Stimulated activated CD4-positive, alpha-beta T cell treated with anti-CD3 and anti-CD28 coated beads, Interleukin-1b, Interleukin-23, amount 100 ng/mL, for 48 hours (primary cell): Measurements from ENCODE around the gene MYL12B.
"Not testable (repeated sequence)": the region's sequence is repeated elsewhere in the genome, so short reads cannot be mapped to it uniquely, and the experiment has no call there.

Experiments used
- DNase-seq: peaks from one replicate; pipeline ENCODE4 v3.0.0-alpha.2; 2020

MYL12B gene

DNA sequence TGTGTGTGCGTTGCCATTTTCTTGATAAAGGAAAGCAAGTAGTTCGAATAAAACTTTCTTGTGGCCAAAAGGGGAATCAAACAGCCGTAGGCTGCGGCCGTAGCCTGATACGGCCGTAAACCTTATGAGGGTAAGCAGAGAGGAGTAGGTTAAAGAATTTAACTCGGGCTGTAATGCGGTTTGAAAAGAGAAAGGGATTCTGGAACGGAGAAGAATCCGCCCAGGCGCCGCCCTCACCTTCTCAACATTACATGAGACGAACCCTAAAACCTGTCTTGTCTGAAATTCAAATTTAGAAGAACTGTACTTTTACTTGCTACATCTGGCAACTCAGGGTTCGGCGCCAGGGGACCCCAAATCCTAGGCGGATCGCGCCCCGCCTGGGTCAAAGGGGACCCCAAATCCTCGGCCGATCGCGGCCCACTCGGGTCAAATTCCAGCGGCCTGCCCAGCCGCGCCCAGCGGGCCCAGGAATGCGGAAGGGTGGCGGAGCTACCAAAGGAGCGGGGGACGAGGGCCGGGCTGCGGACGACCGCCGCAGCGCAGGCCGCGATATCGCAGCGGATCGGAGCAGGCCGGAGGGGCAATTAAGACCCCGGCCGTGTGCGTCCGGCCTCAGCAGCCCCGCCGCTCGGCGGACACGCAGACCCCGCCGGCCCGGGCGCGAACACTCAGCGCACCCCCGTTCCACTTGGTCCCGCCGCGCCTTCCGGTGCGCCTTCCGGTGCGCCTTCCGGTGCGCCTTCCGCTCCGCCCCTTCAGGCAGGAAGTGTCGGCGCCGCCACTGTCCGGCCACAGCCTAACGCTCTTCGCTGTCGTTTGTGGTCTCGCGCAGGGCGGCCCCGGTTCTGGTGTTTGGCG, at the start of gene MYL12B:
Gene MYL12B (plus strand): TSS at position 761 of the 861 bp plus-strand sequence. CDS start 10,766 bp downstream, outside the sequence.
- peak; percentile 77 for DNase-seq

DNA sequence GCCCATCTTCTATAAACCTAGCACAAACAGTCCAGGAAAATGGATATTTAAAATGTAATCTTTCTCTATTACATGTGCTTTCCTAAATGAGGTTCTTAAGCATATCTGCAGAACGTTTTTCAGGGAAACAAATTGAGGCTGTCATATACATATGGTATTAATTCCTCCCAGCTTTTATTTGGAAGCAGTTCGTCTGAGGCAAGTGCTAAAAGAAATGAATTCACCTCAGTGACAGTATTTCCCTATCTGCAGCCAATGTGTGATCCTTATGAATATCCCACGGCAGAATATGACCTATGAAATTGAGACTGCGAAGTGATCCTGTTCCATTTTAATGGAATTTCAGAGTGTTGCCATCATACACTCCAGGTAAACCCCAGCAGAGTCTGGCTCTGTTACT, 49.3 kb upstream of the MYL12B start:
- DNase-seq = no peak

DNA sequence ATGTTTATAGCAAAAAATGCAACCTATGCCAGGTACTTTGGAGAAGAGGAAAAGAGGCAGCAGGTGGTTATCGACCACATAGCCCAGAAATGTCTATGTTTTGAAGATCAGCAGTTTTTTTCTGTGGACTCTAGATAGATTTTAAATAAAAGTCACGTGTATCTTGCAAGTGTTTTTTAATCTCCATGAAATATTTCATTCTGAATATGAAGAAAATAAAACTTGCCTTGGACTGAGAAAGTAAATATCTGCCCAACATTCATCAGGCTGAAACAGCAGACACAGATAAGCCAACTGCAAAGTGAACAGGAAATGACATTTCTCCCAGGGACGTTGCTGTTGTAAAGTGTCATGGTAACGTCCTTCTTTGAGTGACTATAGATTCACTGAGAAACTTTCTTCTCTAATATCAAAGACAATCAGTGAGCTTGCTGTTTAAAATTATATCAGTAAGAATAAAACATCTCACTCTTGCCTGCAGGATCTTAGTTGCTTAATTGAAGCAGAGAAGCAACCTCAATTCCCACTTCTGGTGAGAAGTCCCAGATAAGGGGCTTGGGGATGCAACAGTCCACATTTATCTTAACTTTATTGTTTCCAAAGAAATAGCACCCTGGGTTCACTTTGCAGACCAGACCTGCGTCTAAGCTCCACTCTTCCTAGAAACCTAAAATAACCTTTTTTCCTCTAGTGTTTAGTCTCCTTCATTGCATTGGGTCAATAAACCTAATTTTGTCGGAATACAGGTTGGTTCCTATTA, 48.5 kb upstream of the MYL12B start:
- DNase-seq = no peak

DNA sequence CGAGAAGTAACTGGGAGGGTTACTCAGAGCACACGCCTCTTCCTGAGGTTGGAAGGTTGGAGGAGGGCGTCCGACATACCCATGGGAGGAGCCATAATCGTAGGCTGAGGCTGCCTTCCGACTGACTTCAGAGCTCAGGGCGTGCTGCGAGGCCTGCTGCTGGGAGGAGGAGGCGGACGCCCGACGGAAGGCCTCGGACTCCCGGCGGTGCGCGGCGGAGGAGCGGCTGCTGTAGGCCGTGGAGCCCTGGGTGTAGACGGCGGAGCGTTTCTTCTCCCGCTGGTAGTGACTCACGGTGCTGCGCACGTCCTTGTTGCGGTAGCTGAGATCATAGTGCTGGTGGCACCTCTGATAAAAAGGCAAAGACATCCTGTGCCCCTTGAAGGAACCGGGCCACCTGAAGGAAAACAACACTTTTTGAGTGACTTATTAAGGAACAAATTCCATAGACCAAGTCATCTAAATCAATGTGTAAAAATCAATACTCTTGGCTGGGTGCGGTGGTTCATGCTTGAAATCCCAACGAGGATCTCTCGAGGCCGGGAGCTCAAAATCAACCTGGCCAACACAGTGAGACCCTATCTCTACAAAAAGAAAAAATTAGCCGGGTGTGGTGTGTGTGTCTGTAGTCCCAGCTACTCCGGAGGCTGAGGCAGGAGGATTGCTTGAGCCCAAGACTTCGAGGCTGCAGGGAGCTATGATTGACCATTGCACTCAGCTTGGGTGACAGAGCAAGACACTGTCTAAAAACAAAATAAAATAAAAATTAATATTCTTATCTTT, 46.9 kb upstream of the MYL12B start:
- no peak for DNase-seq

DNA sequence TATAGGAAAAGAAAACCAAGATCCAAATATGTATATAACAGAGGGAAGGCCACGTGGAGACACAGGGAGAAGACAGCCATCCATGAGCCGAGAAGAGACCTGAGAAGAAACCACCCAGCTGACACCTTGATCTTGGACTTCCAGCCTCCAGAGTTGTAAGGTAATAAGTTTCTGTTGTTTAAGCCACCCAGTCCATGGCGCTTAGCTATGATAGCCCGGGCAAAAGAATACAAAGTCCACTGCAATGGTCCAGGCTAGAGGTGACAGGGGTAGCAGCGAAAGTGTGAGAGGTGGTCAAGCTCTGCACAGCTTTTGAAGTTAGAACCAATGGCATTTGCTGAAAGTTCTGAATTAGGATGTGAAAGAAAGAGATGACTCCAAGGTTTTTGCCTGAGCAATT, 44.9 kb upstream of the MYL12B start:
- DNase-seq = no peak

DNA sequence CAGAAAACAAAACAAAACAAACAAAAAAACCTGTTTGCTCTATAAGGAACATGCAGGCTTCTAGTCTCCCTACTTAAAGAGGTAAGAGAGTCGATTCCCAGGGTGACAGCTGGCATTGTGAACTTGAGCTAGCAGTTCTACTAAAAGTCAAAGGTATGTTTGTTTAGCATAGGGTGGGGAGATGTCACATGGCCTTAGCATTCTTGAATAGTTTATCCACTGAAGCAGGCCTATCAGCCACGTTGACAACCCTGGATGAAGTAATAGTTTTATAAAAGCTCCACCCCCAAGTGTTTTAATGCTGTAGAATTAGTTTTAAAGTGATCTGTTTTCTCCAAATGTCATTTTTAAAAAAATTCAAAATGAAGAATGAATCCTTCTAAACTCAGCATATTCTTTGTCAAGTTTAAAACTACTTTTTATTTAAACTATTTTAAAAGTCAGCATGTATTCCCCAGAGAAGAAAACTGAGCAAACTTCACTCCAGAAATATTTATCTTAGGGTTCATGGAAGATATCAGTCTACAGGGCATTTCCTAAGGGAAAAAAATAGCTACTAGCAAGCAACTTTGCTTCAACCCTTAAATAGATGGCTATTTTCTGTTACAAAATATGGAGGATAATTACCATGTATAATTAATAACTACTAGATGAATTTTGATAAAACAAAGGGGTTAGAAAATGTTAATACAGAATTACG, 43.8 kb upstream of the MYL12B start:
- DNase-seq = no peak

DNA sequence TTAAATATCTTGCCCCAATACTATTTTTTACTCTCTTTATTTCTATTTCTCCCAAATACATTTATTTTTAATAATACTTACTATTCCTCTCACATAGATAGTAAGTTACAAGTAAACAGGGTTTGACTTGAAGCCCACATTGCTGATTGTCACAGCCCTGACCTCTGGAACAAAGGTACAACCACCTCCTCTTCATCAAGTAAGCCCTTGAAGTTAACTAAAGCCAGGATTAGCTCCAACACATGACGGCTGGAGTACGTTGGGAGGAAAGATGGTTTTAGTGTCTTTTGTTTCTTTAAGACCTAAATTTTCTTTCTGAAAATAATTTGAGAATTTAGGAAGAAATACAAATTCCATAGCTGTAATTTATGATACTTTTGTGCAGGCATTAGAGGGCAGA, 43.1 kb upstream of the MYL12B start:
- no peak for DNase-seq

DNA sequence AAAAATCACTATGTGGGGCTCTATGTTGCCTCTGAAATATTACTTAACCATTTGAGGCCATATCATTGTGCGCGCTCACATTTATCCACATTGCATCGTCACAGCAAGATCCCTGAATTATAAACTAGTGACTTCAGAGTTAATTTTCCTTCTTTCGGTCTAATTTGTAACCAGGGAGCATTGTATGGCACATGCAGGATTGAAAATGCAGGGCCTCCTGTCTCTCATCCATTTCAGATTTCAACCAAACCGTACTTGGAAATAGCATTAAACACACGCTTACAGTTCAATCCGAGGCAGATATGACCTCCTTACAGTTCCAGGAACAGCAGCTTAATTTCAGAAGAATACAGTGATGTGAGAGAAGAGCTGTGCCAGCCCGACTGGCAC, 42.7 kb upstream of the MYL12B start:
- no peak for DNase-seq

DNA sequence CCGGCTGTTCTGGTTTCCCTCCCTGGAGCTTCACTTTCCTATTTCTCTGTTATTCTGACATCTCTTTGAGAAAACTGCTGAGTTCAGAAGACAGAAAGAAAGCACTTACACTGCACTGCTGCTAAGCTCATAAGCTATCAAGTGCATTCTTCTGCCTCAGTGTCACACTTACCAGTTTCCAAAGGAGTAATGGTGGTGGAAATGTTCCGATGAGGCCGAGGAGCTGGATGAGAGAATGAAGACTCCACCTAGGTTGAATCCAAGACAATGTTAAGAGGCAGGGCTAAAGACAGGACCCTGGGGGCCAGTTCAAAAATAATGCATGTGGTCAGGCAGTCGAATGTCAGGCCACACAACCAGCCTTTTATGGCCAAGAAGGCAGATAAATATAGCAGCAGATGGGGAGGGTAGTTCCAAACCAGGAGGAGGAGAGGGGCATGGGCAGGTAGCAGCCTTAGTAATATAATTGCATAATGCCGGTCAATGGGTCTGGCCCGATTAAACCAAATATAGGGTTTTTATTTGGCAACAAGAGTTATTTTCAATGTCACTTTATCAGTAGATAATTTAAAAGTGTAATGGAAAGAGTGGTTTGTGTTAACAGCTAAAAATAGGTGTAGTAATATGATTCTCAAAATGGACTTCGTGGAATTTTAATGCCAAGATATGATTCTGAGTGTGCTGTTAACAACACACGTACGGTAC, 42.1 kb upstream of the MYL12B start, which contains the start of gene MYOM1:
Gene MYOM1 (minus strand): TSS at position 338 of the 705 bp plus-strand sequence. CDS start 4,745 bp downstream, outside the sequence.
- DNase-seq = no peak

DNA sequence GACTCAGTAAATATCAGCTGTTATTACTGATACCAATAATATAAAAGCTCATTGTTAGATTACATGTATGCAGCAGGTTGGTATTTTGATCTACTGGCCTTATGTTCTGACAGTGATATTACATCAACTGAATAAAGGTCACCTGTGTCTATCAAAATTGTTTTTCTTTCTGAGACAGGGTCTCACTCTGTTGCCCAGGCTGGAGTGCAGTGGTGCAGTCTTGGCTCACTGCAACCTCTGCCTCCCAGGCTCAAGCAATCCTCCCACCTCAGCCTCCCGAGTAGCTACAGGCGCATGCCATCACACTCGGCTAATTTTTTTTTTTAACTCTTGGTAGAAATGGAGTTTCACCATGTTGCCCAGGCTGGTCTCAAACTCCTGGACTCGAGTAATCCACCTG, 41.1 kb upstream of the MYL12B start:
- DNase-seq = not testable (repeated sequence)

DNA sequence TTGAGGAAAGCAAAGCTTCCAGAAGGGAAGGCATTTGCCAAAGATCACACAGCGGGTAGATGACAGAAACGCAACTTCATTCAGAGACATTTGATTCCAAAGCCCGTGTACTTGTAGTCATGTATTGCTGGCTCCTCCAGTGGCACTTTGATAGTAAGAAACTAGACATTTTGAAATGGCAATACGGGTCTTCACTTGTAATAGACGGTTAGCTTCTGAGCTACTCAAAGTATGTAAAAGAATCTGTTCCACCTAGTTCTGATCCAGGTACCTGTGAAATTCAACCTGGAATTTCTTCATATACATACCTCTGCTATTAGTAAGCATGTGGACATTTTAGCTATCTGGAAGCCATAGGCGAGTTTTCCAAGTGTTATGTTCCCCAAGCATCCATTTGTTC, 40.4 kb upstream of the MYL12B start:
- DNase-seq = no peak

DNA sequence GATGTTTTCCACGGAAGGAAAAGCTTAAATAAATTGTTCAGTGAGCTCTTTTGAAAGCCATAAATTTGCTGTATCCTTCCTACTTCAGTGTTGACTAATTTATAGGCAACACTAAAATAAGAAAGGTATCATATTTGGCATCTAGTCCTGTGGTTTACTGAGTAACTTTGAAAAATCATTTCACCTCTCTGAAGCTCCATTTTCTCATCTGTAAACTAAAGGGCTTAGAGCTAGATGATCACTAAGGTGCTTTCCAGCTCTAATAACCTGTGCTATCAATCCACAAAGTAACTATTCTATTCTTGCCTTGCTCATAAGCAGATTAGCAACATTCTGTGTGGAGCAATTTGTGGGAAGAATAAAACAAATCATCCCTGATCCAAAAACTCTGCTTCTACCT, 38.6 kb upstream of the MYL12B start:
- no peak for DNase-seq

DNA sequence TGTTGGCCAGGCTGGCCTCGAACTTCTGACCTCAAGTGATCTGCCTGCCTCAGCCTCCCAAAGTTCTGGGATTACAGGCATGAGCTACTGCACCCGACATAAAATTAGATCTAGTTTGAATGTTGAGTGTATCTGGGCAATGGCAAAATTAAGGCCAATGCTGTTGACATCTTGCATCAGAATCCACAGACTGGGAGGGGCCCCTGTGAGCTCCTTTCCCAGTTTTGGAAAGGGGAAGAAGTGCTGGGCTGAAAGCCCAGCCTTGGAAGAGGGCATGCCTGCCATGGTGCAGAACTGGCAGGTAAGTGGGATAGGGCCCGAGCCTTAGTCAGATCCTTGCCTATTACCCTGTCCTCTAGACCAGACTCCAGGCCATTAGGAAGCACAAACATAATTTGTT, 37.7 kb upstream of the MYL12B start:
- DNase-seq = no peak

DNA sequence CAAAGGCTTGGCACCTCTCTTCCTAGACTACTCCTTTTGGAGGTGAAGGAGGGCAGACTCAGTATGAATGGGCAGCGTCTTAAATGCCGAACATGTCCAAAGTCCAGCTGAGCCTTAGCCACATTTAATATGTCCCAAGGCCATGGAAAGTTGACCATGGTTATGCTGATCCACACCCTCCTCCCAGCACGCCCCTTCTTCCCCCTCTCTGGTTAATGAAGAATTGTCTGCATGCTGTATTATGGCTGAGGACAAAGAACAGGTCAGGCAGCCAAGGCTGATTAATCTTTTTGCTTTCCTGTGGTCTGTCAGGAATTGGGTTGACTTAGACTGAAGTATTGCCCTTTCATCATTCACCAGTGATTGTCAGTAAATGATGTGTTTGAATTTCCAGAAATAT, 36.3 kb upstream of the MYL12B start:
- no peak for DNase-seq

DNA sequence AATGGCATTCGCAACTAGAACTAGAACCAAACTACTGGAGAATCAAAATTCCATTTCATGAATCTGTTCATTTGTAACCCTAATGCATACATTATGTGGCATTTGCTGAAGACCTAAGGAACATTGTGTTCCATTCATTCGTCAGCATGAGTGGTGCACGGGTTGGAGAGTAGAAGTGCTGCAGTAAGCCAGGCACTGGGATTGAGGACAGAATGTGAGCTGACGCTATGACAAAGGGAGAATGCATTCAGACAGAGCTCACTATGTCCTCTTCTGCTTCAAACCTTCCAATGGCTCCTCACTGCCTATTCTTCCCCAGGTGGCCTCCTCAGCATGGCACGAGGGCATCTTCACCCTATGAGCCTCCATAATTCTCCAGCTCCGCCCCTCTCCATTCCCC, 35.9 kb upstream of the MYL12B start:
- no peak for DNase-seq

DNA sequence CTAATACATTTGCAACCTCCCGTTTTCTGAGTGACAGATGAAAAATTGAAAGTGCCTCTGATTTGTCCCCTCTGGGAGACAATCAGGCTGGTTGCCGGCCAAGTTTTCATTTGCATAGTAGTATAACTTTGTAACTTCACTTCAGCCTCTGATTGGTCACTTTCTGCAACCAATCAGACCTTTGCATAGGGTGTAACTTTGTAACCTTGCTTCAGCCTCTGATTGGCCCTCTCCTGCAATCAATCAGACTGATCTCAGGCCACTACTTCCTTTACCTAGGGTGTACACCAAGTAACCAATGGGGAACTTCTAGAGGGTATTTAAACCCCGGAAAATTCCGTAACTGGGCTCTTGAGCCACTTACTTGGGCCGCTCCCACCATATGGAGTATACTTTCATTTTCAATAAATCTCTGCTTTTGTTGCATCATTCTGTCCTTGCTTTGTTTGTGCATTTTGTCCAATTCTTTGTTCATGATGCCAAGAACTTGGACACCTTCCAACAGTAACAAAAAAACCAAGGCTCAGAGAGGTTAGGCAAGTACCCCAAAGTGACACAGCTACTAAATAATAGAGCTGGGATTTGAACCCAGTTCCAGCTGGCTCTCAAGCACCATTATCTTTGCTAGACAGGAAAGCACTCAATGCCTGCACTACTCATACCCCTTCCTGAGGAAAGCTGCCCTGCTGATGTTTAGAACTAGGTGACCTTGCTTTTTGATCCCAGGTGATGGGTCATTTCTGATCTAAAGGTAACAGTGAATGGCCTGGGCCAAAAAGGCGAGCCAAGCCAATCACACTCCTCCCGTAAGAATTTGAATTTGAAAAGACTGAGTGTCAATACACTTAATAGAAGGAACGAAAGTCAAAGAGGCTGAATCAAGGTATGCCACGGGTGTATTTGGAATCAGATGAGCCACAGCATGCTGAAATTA, 31.3 kb upstream of the MYL12B start:
- DNase-seq = no peak

DNA sequence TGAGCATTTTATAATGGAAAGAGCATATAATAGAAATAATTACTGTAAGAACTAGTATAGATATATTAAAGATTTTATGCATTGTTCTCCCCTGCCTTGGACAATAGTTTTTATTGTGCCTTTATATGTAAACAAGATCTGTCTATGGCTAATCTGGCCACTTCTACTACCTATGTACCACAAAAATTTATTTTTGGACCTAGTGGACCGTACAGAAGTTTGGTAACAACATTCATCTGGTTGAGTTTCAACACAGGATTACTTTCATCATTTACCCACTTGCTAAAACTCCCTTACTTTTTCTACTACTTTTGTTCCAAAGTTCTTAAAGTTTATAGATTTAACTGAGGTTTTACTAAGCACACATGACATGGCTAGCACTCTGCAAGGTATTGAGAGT, 28.9 kb upstream of the MYL12B start:
- DNase-seq = no peak

DNA sequence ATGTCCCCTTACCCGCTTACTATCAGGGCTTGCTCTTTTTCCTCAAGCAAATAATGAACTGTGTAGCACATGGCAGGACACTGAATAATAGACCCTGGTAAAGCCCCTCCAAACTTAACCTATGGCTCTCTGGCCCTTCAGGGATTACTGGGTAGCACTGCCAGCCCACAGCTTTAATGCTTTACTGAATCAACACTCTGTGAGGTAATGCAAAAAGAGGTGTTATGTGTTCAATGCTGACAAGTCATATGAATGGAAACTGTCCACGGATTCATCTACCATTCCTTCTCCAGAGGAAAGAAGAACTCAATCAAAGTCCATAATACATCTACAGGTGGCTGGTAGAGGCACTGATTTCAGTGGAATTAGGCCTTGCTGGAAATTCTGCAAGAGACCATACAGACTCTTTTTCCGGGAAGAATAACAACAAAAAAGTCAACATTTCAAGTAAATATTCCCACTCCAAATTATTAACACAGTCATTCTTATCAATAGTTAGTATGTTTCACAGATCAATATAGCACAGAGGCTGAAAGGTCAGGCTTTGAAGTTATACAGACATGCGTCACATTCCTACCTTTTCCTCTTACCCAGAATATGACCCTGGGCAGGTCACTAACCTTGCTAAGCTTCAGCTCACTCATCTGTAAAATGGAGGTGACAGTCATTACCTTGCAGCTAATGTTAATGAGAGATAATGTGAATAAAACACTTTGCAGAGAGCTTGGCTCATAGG, 28.3 kb upstream of the MYL12B start:
- no peak for DNase-seq

DNA sequence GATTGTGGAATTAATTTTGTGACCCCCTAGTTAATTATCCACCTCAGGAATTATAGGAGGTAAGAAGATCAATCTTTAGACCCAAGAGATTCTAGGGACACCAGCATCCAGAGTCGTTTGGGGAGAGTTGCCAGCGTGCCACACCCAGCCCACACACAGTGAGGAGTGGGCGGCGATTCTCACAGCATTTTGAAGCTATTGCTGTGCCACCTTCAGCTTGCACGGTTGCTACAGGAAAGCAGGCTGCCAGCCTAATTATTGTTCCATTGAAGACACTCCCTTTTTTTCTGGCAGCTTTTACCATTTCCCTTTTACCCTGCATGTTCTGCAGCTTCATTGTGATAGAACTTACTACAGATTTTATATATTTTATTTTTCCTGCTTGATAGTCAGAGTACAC, 27.5 kb upstream of the MYL12B start:
- no peak for DNase-seq

DNA sequence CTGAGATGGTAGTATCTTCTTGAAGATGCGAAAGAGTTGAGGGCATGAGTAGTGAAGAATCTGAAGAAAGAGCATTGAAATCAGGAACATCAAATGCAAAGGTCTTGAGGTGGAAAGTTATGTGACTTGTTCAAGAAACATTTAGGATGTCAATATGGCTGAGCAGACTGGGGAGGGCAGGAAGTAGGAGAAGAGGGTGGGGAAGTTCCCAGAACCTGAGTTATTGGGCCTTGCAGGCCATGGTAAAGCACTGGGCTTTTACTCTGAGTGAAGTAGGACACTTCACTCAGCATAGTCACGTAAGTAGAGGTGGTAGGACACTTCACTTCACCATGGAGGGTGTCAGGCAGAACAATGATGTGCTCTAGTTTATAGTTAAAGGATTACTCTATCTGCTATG, 26.1 kb upstream of the MYL12B start:
- no peak for DNase-seq
